ENCODE data around the gene CTNNBIP1.
A peak's percentile ranks its signal among the peaks of the same experiment; 100 is the strongest.

The CTNNBIP1 gene

GRCh38 chr1:9874959-9875635, 35.0 kb downstream of the CTNNBIP1 start:
- peak; percentile 76 for DNase-seq

GRCh38 chr1:9874412-9874811, 35.7 kb downstream of the CTNNBIP1 start:
- DNase-seq = no peak

- DNase-seq = no peak
Observed at GRCh38 chr1:9873992-9874391, 36.1 kb downstream of the CTNNBIP1 start.

GRCh38 chr1:9873385-9873784, 36.7 kb downstream of the CTNNBIP1 start:
- DNase-seq = no peak

GRCh38 chr1:9872430-9873165, 37.5 kb downstream of the CTNNBIP1 start:
- DNase-seq = no peak

GRCh38 chr1:9871707-9872425, 38.2 kb downstream of the CTNNBIP1 start:
- no peak for DNase-seq

GRCh38 chr1:9871021-9871420, 39.0 kb downstream of the CTNNBIP1 start:
- DNase-seq = no peak

- no peak for DNase-seq
Observed at GRCh38 chr1:9870572-9870971, 39.5 kb downstream of the CTNNBIP1 start.

GRCh38 chr1:9869831-9870251, 40.2 kb downstream of the CTNNBIP1 start:
- no peak for DNase-seq

- no peak for DNase-seq
Observed at GRCh38 chr1:9868244-9868590, 41.9 kb downstream of the CTNNBIP1 start.

- DNase-seq = peak; percentile 89
Observed at GRCh38 chr1:9867408-9868243, 42.4 kb downstream of the CTNNBIP1 start.

- DNase-seq = no peak
Observed at GRCh38 chr1:9866836-9867235, 43.2 kb downstream of the CTNNBIP1 start.

- DNase-seq = no peak
Observed at GRCh38 chr1:9865724-9866123, 44.3 kb downstream of the CTNNBIP1 start.

GRCh38 chr1:9863371-9863770, 46.7 kb downstream of the CTNNBIP1 start:
- DNase-seq = no peak

GRCh38 chr1:9861360-9861759, 48.7 kb downstream of the CTNNBIP1 start:
- no peak for DNase-seq

GRCh38 chr1:9860887-9861286, 49.2 kb downstream of the CTNNBIP1 start:
- no peak for DNase-seq

- DNase-seq = no peak
Observed at GRCh38 chr1:9859281-9860014, 50.6 kb downstream of the CTNNBIP1 start.

GRCh38 chr1:9858293-9859035, 51.6 kb downstream of the CTNNBIP1 start:
- no peak for DNase-seq

GRCh38 chr1:9855186-9855585, 54.9 kb downstream of the CTNNBIP1 start:
- DNase-seq = no peak

GRCh38 chr1:9853249-9853595, 56.8 kb downstream of the CTNNBIP1 start:
- DNase-seq = no peak

- DNase-seq = no peak
Observed at GRCh38 chr1:9852410-9853248, 57.4 kb downstream of the CTNNBIP1 start.
